ENCODE data around the gene LRRC8C. TPM values are rescaled to one million over a fixed set of nuclear protein-coding genes. Genes with fewer than 3 reads are reported as not detected.
A peak's percentile ranks its signal among the peaks of the same experiment; 100 is the strongest.
"Not testable (repeated sequence)": the region's sequence is repeated elsewhere in the genome, so short reads cannot be mapped to it uniquely, and the experiment has no call there.

The LRRC8C gene
- total RNA-seq, 2 donors from 2014 or later = 15.8 to 25.4 TPM

DNA sequence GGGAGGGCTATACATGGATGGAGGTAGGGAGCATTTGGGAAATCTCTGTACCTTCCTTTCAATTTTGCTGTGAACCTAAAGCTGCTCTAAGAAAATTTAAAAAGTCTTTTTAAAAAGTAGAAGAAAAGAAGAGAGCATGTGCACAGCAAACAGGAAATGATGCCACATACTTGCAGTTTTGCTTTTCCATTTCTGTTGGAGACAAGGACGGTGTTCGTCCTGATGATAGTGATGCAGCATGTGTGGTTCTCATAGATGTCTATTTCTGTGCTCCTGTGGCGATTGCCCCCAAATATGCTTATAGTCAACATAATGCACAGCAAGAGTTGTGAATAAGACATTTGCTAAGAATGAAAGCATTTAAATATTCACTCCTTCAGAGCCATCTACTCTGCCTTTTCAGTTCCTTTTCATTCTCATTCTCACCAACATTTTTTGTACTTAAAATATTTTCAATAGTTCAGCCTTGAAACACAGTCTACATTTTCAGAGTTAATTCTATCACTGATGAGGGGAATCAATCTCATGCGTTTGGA lies 66.6 kb downstream of the LRRC8C start:
- peaks cover 3% of the 10 kb centered on the region for H3K9me3 Mint-ChIP-seq
- H3K27me3 Mint-ChIP-seq = no peaks in the 10 kb centered on the region
- no peak for ATAC-seq
- H3K27ac Mint-ChIP-seq = peak overlapping the region; percentile 85 to 97
- H3K4me1 Mint-ChIP-seq (ENCODE audit: low read depth in 2 of 2) = peaks cover 47 to 59% of the 10 kb centered on the region in 2 donors
- DNase-seq (ENCODE audit: low spot score) = no peak
- peaks cover 14% of the 10 kb centered on the region for H3K36me3 Mint-ChIP-seq
- peak overlapping the region; percentile 74 for H3K4me3 Mint-ChIP-seq

DNA sequence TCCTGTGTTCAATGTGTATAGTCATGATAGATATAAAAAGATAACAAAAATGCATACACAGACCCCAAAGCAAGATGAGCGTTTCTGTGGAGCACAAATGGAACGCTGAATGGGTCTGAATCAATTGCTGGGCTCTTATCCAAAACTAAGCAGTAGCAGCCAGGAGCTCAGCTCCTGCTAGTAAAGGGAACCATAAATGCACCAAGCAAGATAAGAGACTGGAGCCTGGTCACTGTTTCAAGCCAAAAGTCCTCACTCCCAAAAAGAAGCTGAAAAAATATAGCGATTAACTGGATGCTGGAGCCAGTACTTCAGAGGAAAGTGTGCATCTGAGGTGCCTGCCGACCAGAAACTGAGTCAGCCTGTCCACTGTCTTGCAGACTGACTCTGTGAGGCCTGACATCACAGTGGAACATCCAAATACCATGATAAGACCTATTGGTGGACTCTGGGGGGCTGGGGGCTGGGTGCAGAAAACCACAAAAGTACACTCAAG lies 68.9 kb downstream of the LRRC8C start:
- no peak overlapping the region for H3K4me3 Mint-ChIP-seq
- H3K4me1 Mint-ChIP-seq (ENCODE audit: low read depth in 2 of 2) = peaks cover 41 to 53% of the 10 kb centered on the region in 2 donors
- peaks cover 14% of the 10 kb centered on the region for H3K36me3 Mint-ChIP-seq
- no peak for DNase-seq (ENCODE audit: low spot score)
- no peak overlapping the region for H3K27ac Mint-ChIP-seq
- ATAC-seq = no peak
- H3K27me3 Mint-ChIP-seq = no peaks in the 10 kb centered on the region
- H3K9me3 Mint-ChIP-seq = peaks cover 3% of the 10 kb centered on the region

DNA sequence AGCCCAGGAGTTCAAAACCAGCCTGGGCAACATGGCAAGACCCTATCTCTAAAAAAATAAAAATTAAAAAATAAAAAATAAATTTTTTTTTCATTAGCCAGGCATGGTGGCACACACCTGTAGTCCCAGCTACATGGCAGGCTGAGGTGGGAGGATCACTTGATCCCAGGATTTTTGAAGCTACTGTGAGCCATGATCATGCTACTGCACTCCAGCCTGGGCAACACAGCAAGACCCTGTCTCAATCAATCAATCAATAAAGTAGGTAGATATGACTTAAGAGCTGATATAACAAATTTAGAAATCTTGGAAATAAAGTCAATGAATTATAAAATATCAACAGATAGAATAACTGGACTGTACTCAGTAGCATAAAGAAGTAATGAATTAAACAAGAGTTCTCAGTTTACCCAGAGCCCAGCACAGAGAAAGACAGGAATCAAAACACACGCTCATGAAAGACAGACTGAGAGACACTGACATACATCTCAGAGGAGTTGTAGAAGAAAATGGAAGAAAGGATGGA lies 69.7 kb downstream of the LRRC8C start:
- Mint-ChIP-seq H3K4me3 (no peak overlapping the region), H3K4me1 (ENCODE audit: low read depth in 2 of 2) (peaks cover 41 to 50% of the 10 kb centered on the region in 2 donors), H3K27me3 (no peaks in the 10 kb centered on the region), H3K9me3 (peaks cover 3% of the 10 kb centered on the region), H3K27ac (no peak overlapping the region), H3K36me3 (peaks cover 14% of the 10 kb centered on the region)
- no peak for ATAC-seq
- DNase-seq (ENCODE audit: low spot score) = no peak

DNA sequence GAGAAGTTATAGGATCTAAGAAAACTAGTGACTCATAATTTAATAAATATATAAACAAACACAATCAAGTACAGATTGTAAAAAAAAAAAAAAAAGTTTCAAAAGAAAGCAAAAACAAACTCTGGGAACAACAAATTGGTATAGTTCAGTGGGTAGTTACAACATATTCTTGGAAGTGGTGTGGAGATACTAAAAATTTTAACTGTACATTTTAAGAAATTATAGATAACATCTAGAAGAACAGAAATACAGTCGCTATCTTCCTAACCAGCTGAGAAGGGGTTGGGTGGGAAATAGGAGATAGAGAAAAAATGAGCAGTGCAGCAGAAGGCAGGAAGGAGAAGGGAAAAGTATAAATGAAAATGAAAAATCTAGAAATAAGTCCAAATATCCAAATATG lies 70.5 kb downstream of the LRRC8C start:
- no peak for ATAC-seq
- peaks cover 3% of the 10 kb centered on the region for H3K9me3 Mint-ChIP-seq
- H3K27ac Mint-ChIP-seq = no peak overlapping the region
- H3K36me3 Mint-ChIP-seq = peaks cover 18% of the 10 kb centered on the region
- no peak for DNase-seq (ENCODE audit: low spot score)
- peaks cover 39 to 48% of the 10 kb centered on the region in 2 donors for H3K4me1 Mint-ChIP-seq (ENCODE audit: low read depth in 2 of 2)
- H3K4me3 Mint-ChIP-seq = no peak overlapping the region
- no peaks in the 10 kb centered on the region for H3K27me3 Mint-ChIP-seq

DNA sequence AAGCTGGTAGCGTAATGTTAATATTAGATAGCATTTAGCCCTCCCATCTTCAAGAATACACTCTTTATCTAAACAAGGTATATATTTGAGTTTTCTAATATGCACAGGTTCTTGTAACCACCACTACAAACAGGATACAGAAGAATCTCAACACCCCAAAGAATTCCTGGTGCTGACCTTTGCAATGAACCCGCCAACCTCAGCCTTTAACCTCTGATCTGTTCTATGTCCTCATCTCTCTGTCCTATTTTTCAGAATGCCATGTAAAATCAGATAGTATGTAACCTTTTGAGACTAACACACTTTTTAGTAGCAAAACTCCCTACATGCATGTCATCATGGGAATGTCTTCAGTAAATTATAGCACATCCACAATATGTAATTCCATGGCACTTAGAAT lies 71.1 kb downstream of the LRRC8C start:
- no peak for ATAC-seq
- no peaks in the 10 kb centered on the region for H3K9me3 Mint-ChIP-seq
- no peak overlapping the region for H3K4me3 Mint-ChIP-seq
- H3K27me3 Mint-ChIP-seq = no peaks in the 10 kb centered on the region
- H3K27ac Mint-ChIP-seq = no peak overlapping the region
- H3K36me3 Mint-ChIP-seq = peaks cover 16% of the 10 kb centered on the region
- peaks cover 34 to 43% of the 10 kb centered on the region in 2 donors for H3K4me1 Mint-ChIP-seq (ENCODE audit: low read depth in 2 of 2)
- DNase-seq (ENCODE audit: low spot score) = no peak

DNA sequence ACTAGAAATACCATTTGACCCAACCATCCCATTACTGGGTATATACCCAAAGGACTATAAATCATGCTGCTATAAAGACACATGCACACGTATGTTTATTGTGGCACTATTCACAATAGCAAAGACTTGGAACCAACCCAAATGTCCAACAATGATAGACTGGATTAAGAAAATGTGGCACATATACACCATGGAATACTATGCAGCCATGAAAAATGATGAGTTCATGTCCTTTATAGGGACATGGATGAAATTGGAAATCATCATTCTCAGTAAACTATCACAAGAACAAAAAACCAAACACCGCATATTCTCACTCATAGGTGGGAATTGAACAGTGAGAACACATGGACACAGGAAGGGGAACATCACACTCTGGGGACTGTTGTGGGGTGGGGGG lies 72.0 kb downstream of the LRRC8C start:
- not testable (repeated sequence) for ATAC-seq; H3K27me3 Mint-ChIP-seq; H3K9me3 Mint-ChIP-seq; DNase-seq (ENCODE audit: low spot score); H3K27ac Mint-ChIP-seq; H3K4me3 Mint-ChIP-seq
- peaks cover 17% of the 10 kb centered on the region for H3K36me3 Mint-ChIP-seq
- H3K4me1 Mint-ChIP-seq (ENCODE audit: low read depth in 2 of 2) = peaks cover 27 to 34% of the 10 kb centered on the region in 2 donors

DNA sequence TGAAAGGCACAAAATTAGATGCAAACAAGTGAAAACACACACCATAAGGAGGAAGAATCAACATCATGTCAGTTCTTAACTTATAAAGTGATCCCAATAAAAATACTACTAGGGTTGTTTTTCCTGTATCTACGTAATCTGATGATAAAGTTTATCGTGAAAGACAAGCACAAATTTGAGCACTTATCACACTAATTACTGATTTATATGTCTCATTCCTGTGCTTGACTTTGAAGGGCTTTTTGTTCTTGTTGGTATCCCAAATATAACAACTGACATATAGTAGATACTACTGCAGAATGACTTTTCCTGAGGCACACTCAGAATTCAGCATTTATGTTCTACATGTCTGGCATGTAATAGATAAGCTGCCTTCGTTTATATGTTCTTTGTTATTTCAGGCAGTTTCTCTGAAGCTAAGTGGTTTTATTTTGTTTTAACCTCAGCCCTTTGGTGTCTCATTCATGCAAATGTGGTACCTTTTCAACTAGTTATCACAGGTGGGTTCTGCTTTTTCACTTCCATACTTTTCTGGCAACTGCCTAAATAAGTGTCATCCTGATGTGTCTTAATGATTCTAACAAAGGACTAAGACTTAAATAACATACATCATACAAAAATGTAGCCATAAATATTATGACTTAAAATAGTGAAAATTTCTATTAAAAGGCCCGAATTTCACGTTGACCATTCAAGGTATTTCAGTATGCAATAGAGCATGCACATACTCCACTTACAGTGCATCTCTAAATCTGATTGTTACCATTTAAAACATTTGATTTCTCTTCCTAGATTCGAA lies 73.2 kb downstream of the LRRC8C start:
- Mint-ChIP-seq H3K27me3 (no peaks in the 10 kb centered on the region), H3K9me3 (no peaks in the 10 kb centered on the region), H3K36me3 (peaks cover 14% of the 10 kb centered on the region), H3K4me1 (ENCODE audit: low read depth in 2 of 2) (peaks cover 19 to 32% of the 10 kb centered on the region in 2 donors), H3K4me3 (no peak overlapping the region), H3K27ac (peak overlapping the region in 1 of 2 donors; percentile 42)
- ATAC-seq (no peak), DNase-seq (ENCODE audit: low spot score) (no peak)

DNA sequence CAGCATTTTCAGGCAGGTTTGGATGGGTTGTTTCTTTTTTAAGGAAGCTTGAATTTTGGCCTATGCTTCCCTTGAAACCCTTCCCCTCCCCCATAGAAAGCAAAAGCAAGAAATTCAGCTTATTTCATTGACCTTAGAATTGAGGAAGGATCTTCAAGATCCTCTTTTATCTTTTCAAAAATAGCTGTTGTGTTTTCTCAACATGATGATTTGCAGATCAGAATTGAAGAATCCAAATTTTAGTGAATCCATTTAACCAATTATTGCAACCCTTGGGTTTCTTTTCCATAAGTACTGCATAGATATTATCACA lies 73.7 kb downstream of the LRRC8C start:
- Mint-ChIP-seq H3K4me3 (no peak overlapping the region), H3K27me3 (no peaks in the 10 kb centered on the region), H3K36me3 (peaks cover 14% of the 10 kb centered on the region), H3K4me1 (ENCODE audit: low read depth in 2 of 2) (peaks cover 22 to 37% of the 10 kb centered on the region in 2 donors), H3K27ac (peak overlapping the region in 1 of 2 donors; percentile 42), H3K9me3 (no peaks in the 10 kb centered on the region)
- DNase-seq (ENCODE audit: low spot score) (no peak), ATAC-seq (no peak)

DNA sequence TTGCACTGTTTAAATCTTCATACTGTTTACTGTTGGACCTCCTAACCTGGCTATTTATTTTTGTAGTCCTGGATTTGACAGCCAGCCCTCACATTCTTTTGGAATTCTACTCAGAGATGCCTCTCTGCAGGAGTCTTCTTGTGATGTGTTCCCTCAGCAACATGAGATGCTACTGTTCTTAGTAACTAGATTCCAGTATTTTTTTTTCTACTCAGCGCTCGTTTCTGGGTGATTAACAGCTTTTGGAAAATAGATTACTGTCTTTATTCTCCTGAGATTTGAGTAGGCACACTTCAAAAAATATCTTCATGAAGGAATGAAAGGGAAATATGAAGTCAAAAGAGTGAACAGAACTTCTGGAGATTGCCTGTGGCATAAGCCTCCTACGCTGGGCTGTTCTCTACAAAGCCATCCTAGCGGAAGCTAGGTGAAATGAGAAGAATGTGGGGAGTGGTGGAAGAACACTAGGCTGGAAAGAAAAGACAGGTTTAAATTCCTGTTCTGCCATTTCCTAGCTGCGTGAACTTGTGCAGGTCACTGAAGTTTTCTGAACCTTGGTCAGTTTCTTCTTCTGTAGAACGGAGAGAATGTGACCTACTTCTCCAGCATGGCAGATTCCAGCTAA lies 75.9 kb downstream of the LRRC8C start:
- Mint-ChIP-seq H3K36me3 (peaks cover 25% of the 10 kb centered on the region), H3K4me3 (no peak overlapping the region), H3K4me1 (ENCODE audit: low read depth in 2 of 2) (peaks cover 15 to 26% of the 10 kb centered on the region in 2 donors), H3K27ac (peak overlapping the region in 1 of 2 donors; percentile 22), H3K9me3 (no peaks in the 10 kb centered on the region), H3K27me3 (no peaks in the 10 kb centered on the region)
- no peak for DNase-seq (ENCODE audit: low spot score)
- no peak for ATAC-seq

DNA sequence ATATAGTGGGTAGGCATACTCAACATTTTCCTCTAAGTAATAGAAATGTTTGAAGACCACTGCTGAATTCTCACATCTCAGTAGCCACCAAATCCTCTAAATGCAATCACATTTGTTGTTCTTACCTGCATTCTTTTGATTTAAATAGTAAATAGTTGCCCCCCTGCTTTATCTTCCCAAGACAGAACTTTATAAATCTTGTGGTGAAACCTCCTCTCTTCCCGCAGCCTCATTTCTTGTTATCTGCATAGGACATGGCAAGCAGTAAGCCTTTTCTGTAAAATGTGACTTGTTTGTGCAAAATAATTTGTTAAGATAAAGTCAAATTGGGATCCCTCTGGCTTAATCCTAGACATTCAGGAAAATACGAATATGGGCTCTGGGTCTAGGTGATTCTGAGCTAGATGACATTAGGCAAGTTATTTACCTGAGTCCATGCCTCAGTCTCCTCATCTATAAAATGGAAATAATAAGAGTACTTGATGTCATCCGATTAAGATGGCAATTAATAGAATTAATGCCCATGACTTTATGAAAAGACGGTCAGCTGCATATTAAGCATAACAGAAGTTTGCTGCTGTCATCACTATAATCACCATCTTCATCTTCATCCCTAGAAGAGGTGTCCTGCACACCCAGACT lies 77.7 kb downstream of the LRRC8C start:
- ATAC-seq = no peak
- Mint-ChIP-seq H3K36me3 (peaks cover 38% of the 10 kb centered on the region), H3K4me3 (no peak overlapping the region), H3K9me3 (no peaks in the 10 kb centered on the region), H3K27ac (no peak overlapping the region), H3K4me1 (ENCODE audit: low read depth in 2 of 2) (peaks cover 15 to 19% of the 10 kb centered on the region in 2 donors), H3K27me3 (no peaks in the 10 kb centered on the region)
- no peak for DNase-seq (ENCODE audit: low spot score)

DNA sequence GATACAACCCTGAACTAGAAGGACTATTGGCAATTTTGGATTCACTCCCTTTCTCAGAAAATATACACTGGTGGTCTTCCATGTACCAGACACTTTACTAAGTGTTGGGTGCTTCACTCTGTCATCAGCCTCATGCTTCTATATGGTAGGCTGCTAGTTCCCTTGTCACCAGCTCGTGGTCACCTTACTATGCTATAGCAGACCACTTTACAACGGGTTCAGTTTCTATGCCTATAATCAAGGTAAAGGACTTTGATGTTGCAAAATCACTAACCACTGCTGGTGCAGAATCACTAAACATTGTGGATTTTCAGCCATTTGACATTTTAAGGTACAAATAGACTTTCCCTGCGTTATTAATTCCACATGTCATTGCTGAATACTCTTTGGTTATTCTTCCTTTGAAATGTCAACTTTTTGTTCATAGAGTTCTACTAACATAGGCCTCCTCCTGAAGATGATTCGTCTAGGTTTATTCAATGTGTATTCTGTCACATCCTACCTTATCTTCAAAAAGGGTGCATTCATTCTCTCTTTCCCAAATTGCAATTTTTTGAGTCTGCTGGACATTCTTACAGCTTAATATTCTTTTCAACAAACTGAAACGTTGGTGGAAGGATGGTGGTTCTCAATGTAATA lies 78.3 kb downstream of the LRRC8C start:
- ATAC-seq (peak in 1 of 2 donors; percentile 62), DNase-seq (ENCODE audit: low spot score) (no peak)
- Mint-ChIP-seq H3K36me3 (peaks cover 38% of the 10 kb centered on the region), H3K4me1 (ENCODE audit: low read depth in 2 of 2) (peaks cover 15 to 19% of the 10 kb centered on the region in 2 donors), H3K27me3 (no peaks in the 10 kb centered on the region), H3K4me3 (no peak overlapping the region), H3K27ac (peak overlapping the region in 1 of 2 donors; percentile 27), H3K9me3 (no peaks in the 10 kb centered on the region)

DNA sequence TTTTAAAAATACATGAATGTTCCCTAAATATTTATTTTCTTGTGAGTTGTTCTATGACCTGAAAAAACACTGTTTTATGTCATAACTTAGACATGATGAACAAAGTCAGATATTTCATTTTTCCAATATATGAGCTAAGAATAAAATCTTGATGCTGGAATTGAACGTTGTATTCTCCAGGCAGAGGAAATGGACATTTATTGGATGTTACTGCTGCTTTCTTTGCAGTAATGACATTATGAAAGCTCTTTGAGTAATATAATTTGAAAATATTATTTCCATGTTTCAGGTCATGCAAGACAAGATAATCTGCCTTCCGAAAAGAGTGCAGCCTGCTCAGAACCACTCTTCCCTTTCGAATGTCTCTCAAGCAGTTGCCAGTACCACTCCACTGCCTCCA lies 79.5 kb downstream of the LRRC8C start:
- H3K27ac Mint-ChIP-seq = no peak overlapping the region
- ATAC-seq (no peak), DNase-seq (ENCODE audit: low spot score) (no peak)
- H3K4me3 Mint-ChIP-seq = no peak overlapping the region
- peaks cover 12 to 19% of the 10 kb centered on the region in 2 donors for H3K4me1 Mint-ChIP-seq (ENCODE audit: low read depth in 2 of 2)
- H3K36me3 Mint-ChIP-seq = peaks cover 38% of the 10 kb centered on the region
- no peaks in the 10 kb centered on the region for H3K9me3 Mint-ChIP-seq
- H3K27me3 Mint-ChIP-seq = no peaks in the 10 kb centered on the region

DNA sequence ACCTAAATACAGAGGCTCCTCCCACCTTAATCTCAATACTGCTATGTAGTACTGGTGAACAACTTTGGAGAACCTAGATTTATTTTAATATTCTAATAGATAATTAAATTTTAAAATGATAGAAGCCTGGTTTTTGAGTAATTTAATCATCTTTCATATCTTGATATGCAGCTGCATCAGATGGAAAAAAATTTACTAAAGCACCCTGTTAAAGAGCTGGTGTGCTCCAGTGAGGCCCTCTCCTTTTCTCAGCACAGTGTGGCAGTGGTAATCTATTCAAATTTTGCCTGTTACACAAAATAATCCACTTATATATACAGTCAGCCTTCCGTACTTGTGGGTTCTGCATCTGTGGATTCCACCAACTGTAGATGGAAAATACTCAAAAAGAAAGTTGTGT lies 82.8 kb downstream of the LRRC8C start:
- no peak for ATAC-seq
- Mint-ChIP-seq H3K36me3 (peaks cover 27% of the 10 kb centered on the region), H3K27me3 (no peaks in the 10 kb centered on the region), H3K27ac (no peak overlapping the region), H3K9me3 (no peaks in the 10 kb centered on the region), H3K4me1 (ENCODE audit: low read depth in 2 of 2) (peaks cover 27 to 36% of the 10 kb centered on the region in 2 donors), H3K4me3 (no peak overlapping the region)
- DNase-seq (ENCODE audit: low spot score) = no peak
